ENCODE results near the gene ELANE. TPM values are rescaled to one million over a fixed set of nuclear protein-coding genes. Genes with fewer than 3 reads are reported as not detected.

Gene ELANE
- total and polyA plus RNA-seq, 2 donors from 2014 or later: 0.85 TPM; not detected in 1

GRCh38 chr19:883661-884211 lies 31.6 kb downstream of the ELANE start:
- intact Hi-C loops (cut with DNase I): no loop called here
- TF ChIP-seq CTCF (IDR thresholded peaks at IDR 0.05; ENCODE audit: borderline replicate concordance, extremely low read depth, insufficient read depth): no peak

GRCh38 chr19:884420-885211 lies 32.5 kb downstream of the ELANE start:
- Histone ChIP-seq H3K27me3 (ENCODE audit: control insufficient read depth, insufficient read depth, low read length) (no peaks in the 10 kb centered on the region), H3K36me3 (ENCODE audit: control insufficient read depth in 2 of 3, insufficient read depth in 3 of 3, low read length in 3 of 3) (peaks cover 4 to 28% (median 6%) of the 10 kb centered on the region in 3 donors), H3K4me1 (ENCODE audit: control insufficient read depth in 2 of 3, insufficient read depth in 2 of 3, low read depth in 1 of 3, low read length in 3 of 3) (no peaks in the 10 kb centered on the region), H3K27ac (ENCODE audit: low read depth in 2 of 2, low read length in 2 of 2) (no peak overlapping the region), H3K9ac (ENCODE audit: low read length in 3 of 3) (no peak overlapping the region), H3K9me3 (ENCODE audit: control insufficient read depth in 2 of 3, insufficient read depth in 1 of 3, low read length in 3 of 3) (no peaks in the 10 kb centered on the region), H3K4me3 (ENCODE audit: low read length in 3 of 3) (no peak overlapping the region)
- no peak for FAIRE-seq
- no peak for TF ChIP-seq CTCF (IDR thresholded peaks at IDR 0.05; ENCODE audit: borderline replicate concordance, extremely low read depth, insufficient read depth)
- intact Hi-C loops (cut with DNase I): no loop called here
- DNase-seq: peak in 1 of 5 donors; percentile 71

More at GRCh38 chr19:883661-884211, 31.6 kb downstream of the ELANE start:
- no peaks in the 10 kb centered on the region for H3K27me3 ChIP-seq (ENCODE audit: control insufficient read depth, insufficient read depth, low read length)
- no peaks in the 10 kb centered on the region for H3K9me3 ChIP-seq (ENCODE audit: control insufficient read depth in 2 of 3, insufficient read depth in 1 of 3, low read length in 3 of 3)
- H3K4me1 ChIP-seq (ENCODE audit: control insufficient read depth in 2 of 3, insufficient read depth in 2 of 3, low read depth in 1 of 3, low read length in 3 of 3): no peaks in the 10 kb centered on the region
- H3K9ac ChIP-seq (ENCODE audit: low read length in 3 of 3): no peak overlapping the region
- H3K27ac ChIP-seq (ENCODE audit: low read depth in 2 of 2, low read length in 2 of 2): no peak overlapping the region
- no peak for FAIRE-seq
- H3K36me3 ChIP-seq (ENCODE audit: control insufficient read depth in 2 of 3, insufficient read depth in 3 of 3, low read length in 3 of 3): peaks cover 3 to 27% (median 4%) of the 10 kb centered on the region in 3 donors
- H3K4me3 ChIP-seq (ENCODE audit: low read length in 3 of 3): no peak overlapping the region
- peak in 1 of 5 donors; percentile 90 for DNase-seq

GRCh38 chr19:885536-886224 lies 33.6 kb downstream of the ELANE start:
- intact Hi-C loops (cut with DNase I): no loop called here
- no peak overlapping the region for H3K9ac ChIP-seq (ENCODE audit: low read length in 3 of 3)
- peaks cover 4 to 28% (median 6%) of the 10 kb centered on the region in 3 donors for H3K36me3 ChIP-seq (ENCODE audit: control insufficient read depth in 2 of 3, insufficient read depth in 3 of 3, low read length in 3 of 3)
- FAIRE-seq (no peak), DNase-seq (no peak)
- no peaks in the 10 kb centered on the region for H3K27me3 ChIP-seq (ENCODE audit: control insufficient read depth, insufficient read depth, low read length)
- no peak for TF ChIP-seq CTCF (IDR thresholded peaks at IDR 0.05; ENCODE audit: borderline replicate concordance, extremely low read depth, insufficient read depth)
- no peaks in the 10 kb centered on the region for H3K9me3 ChIP-seq (ENCODE audit: control insufficient read depth in 2 of 3, insufficient read depth in 1 of 3, low read length in 3 of 3)
- H3K4me1 ChIP-seq (ENCODE audit: control insufficient read depth in 2 of 3, insufficient read depth in 2 of 3, low read depth in 1 of 3, low read length in 3 of 3): no peaks in the 10 kb centered on the region
- H3K4me3 ChIP-seq (ENCODE audit: low read length in 3 of 3): no peak overlapping the region
- no peak overlapping the region for H3K27ac ChIP-seq (ENCODE audit: low read depth in 2 of 2, low read length in 2 of 2)
